ENCODE data around the gene EMP3.
"Not testable (repeated sequence)": the region's sequence is repeated elsewhere in the genome, so short reads cannot be mapped to it uniquely, and the experiment has no call there.

The EMP3 gene, protein sequence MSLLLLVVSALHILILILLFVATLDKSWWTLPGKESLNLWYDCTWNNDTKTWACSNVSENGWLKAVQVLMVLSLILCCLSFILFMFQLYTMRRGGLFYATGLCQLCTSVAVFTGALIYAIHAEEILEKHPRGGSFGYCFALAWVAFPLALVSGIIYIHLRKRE

DNA sequence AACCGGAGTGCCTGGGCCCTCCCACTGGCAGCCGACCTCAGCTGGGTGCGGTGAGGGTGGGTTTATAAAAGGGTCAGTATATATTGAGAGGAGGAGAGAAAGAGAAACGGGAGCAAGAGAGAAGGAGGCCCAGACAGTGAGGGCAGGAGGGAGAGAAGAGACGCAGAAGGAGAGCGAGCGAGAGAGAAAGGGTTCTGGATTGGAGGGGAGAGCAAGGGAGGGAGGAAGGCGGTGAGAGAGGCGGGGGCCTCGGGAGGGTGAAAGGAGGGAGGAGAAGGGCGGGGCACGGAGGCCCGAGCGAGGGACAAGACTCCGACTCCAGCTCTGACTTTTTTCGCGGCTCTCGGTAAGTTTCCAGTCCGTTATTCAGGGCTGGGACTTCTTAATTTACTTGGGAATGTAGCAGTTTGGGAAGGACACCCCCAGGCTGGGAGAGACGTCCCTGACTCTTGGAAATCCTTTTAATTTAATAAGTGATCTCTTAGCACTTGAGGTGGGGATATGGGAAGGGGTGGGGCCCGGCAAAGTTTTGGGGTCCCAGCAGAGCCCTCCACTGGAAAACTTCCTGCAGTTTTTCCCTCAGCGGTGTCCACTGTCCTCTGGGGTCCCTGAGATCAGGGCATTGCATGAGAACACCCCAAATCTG lies at the start of gene EMP3:
EMP3 (plus strand) TSS at position 288 of the 646 bp plus-strand sequence. CDS start 1,293 bp downstream, outside the sequence.
- DNase-seq: peak; percentile 52 to 83

DNA sequence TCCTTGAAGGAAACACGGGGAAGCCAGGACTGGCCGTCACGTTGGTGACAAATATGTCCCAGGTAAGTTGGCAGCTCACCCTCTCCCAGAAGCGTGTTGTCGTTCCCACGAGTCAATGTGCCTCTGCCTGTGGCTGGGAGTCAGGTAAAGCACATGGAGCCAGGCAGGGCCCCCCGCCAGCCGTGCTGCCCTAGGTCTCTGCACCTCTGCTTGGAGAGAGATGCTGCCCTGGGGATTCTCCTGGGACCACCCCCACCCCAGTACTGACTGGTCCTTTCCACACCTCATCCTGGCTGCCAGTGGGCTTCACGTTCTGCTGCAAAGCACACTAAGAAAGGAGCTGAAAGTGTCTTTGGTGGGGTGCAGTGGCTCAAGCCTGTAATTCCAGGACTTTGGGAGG lies 45.6 kb upstream of the EMP3 start:
- DNase-seq: no peak

DNA sequence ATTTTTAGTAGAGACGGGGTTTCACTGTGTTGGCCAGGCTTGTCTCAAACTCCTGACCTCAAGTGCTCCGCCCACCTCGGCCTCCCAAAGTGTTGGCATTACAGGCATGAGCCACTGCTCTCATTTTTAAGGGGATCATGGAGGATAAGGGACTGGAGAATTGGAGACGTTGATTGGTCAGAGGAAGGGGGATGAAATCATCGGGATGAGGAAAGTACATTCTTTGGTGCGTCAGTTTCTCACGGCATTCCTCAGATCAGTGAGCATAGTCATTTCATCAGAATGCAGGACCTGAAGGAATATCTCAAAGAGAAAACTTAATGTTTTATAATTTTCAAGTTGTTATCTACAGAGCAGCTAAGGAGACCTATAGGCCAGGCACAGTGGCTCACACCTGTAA lies 41.4 kb upstream of the EMP3 start:
- DNase-seq: no peak

DNA sequence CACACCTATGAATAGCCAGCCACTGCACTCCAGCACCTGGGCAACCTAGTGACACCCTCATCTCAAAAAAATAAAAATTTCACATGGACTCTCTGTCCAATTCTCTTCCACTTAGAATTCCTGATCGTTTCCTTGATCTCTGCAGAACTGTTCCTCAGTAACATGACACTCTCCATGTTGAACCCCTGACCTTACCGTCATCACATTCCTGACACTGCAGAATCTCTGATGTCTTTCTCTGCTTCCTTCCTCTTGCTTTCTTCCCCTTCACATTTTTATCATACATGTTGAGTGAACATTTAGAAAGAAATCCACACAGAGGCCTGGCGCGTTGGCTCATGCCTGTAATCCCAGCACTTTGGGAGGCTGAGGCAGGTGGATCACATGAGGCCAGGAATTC lies 40.5 kb upstream of the EMP3 start:
- DNase-seq: no peak

DNA sequence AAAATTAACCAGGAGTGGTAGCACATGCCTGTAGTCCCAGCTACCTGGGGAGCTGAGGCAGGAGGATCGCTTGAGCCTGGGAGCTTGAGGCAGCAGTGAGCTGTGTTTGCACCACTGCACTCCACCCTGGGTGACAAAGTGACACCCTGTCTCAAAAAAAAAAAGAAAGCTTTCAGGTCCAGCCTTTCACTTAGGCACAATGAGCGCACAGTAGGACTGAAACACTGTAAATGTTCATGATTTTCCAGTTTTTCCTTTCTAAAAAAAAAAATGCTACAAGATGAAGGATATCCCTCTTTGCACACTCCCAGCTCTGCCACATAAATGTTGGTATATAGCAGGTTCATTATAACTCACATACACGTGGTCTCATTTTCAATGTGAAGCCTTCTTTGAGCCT lies 37.6 kb upstream of the EMP3 start:
- DNase-seq: no peak

DNA sequence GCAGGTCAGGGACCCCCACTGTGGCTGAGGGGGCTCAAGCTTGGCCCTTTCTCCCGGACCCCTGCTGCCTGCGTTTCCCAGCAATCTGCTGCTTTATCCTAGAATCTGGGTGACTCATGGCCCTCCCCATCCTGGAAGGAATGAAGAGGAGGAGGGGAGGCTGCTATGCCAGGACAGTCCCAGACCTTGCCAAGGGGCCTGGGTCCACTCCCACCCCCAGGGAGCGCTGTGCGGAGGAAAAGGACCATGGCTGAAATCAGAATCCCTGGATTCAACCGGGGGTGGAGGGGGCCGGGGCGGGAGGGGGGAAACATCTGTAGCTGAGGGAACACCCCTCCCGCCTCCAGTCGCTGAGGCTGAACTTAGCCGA lies 35.0 kb upstream of the EMP3 start:
- DNase-seq: no peak

DNA sequence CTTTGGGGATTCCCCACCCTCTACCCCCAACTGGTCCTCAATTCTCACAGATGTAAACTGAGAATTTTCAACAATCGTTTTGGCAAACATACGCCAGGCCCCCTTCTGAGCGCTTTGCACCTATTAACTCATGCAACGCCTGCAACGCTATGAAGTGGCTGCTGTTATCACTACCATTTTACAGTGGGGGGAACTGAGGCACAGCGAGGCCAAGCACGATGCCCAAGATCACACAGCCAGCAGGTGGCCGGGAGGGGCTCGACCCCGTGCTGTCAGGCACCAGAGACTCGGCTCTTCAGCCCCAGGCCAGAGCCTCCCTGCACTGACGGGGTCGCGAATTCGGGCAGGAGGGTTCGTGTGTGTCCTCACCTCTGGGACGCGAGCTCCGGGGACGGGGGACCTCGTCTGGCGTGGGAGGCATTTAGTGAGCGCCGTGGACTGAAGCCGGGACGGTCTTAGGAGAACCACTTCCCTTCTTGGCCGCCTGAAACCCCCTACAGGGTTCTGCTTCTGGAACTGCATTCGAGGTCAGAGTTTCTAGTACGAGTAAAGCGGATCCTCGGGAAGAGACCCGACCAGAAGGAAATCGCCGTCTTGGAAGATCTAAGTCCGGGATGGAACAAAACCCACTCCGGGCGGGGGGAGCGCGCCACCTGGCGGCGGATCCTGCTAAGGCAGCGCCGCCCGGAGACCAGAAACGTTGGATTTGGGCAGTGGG lies 34.4 kb upstream of the EMP3 start:
- DNase-seq: peak in 1 of 2 donors; percentile 33

DNA sequence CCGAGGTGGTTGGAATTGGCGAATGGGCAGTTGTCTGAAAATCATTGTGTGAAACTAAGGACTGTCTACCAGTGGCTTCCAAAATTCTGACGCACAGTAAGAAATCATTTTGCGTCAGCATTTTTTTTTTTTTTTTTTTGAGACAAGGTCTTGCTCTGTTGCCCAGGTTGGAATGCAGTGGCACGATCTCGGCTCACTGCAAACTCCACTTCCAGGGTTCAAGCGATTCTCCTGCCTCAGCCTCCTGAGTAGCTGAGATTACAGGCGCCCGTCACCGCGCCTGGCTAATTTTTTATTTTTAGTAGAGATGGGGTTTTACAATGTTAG lies 33.9 kb upstream of the EMP3 start:
- DNase-seq: not testable (repeated sequence)

DNA sequence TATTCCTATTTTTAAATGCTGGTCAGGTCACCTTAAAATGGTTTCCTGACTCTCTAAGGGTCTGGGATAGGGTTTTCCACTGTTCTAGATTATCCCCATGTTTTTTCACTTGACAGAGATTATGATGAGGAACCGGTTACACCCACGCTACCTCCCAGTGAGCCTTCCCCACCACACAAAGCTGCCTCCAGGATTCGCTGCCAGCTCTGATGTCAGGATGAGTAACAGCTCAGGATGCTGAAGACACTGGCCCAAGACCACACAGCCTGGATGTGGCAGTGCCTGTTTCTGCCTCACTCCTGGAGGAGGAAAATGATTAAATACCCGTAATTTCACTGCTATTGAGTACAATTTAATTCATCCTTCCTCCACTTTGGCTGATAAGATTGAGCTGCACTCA lies 32.6 kb upstream of the EMP3 start:
- DNase-seq: no peak

DNA sequence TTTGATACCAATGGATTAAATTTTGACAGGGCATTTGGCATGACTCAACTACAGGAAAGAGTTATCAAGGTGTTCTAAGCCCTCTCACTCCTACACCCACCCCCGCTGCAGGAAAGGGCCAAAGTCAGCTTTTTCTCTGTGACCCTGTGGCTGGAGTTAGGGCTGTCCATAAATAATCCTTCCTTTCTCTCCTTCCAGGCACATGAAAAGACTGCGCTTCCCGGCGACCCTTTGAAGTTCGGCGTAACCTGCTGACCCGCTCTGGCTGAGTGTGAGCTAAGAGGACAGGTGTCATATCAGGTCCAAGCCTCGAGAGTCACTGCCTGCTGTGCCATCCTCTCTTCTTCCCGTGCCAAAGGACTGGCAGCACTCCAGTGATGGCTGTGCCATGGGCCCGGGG lies 29.9 kb upstream of the EMP3 start:
- DNase-seq: no peak

DNA sequence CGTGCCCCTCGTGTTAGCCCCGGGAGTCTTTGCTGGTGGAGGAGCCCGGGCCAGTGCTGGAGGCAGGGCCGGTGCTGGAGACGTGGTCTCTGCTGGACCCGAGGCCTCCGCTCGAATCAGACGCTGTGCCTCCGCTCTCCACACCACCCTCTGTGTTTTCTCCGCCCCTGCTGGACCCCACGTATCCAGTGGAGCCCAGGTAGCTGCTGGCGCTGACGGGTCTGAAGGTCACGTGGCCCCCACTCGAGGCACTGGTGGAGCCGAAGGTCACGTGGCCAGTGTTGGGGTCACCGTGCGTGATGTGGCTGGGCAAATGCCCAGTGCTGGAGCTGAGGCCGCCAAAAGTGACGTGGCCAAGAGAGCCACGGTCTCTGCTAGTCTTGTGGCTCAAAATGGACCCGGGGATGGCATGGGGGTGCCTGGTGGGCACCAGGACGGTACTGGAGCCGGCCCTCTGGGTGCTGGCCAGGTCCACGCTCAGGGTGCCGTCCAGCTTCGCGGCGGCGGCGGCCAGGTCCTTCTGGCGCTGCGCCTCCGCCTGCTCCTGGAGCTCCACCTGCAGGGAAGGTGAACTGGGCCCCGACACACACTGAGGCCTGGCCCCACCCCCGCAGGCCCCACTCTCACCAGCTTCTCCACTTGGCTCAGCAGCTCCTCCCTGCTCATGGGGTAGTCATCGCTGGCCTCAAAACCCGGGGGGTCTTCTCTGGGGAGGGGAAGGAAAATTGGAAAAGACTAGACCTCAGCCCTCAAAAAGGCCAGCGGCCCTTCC lies 28.2 kb upstream of the EMP3 start:
- DNase-seq: no peak

DNA sequence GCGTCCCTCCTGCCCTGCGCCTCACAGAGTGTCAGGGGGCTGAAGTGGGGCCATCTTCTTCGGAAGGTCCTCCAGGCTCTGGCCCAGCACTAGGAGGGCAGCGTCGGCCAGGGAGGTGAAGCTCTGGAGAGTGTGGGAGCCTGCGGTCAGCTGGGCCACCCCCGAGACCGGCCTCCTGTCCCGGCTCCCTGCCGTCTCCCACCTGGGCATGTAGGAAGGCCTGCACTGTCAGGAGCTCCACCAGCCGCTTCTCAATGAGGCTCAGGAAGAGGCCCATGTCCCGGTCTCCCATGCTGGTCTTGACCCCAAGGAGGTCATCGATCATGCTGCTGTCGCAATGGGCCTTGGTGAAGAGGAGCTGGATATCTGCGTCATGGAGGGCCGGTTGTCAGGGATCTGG lies 27.4 kb upstream of the EMP3 start:
- DNase-seq: no peak

DNA sequence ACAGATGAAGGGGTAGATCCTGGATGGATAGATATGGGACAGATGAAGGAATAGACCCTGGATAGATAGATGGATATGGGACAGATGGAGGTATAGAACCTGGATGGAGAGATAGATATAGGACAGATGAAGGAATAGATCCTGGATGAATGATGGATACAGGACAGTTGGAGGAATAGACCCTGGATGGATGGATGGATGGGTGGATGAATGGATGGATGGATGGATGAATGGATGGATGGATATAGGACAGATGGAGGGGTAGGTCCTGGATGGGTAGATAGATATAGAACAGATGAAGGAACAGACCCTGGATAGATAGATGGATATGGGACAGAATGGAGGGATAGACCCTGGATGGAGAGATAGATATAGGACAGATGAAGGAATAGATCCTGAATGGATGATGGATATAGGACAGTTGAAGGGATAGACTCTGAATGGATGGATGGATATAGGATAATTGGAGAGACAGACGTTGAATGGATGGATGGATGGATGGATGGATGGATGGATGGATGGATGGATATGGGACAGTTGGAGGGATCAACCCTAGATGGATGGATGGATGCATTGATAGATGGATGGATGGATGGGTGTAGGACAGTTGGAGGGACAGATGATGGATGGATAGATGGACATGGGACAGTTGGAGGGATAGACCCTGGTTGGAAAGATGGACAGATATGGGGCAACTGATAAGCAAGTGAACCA lies 23.3 kb upstream of the EMP3 start:
- no peak for DNase-seq

DNA sequence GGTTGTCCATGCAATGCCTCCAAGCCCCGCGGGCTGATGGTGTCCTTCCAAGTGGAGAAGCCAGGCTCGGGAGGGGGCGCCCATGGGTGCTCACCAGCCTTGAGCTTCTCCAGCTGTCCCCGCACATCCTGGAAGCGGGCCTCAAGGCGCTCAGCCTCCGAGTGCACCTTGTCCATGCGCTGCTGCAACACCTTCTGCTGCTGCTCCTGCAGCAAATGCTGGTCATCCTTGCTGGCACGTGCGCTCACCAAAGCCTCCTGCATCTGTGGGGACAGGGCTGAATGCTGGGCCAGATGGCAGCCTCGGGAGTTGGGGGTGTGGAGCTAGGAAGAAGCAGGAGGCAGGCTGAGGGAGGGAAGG lies 22.8 kb upstream of the EMP3 start:
- no peak for DNase-seq

DNA sequence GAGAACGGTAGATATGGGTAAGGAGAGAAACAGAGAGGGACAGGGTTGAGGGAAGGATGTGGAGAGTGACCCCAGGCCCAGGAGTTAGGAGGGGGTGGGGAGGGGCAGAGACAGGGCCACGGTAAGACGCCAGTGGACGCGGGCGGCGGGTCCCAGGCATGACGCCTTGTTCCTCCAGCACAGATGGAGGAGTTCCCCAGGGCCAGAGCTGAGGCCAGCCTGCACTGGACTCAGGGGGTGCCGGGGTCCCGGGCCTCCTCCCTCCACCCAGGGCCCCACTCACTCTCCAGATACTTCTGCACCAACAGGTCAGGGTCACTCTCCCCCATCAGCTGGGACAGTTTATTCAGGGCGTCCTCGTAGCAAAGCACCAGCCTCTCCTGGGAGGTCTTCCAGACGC lies 22.0 kb upstream of the EMP3 start:
- DNase-seq: no peak

DNA sequence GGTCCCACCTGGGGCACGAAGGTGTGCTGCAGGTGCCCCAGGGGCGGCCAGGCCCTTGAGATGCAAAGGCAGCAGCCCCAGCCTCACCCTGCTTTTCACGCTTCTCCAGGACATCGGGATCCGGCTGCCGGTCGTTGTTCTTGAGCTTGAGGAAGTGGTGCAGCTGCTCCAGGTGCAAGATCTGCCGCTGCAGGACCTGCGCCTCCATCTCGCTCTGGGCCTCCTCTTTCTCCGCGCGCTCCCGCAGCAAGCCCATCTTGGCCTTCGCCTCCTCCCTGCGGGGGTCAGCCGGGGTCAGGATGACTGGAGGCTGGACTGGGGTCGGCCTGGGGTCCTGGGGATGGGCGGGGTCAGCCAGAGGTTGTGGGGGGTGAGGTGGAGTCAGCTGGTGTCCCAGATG lies 21.5 kb upstream of the EMP3 start:
- no peak for DNase-seq

DNA sequence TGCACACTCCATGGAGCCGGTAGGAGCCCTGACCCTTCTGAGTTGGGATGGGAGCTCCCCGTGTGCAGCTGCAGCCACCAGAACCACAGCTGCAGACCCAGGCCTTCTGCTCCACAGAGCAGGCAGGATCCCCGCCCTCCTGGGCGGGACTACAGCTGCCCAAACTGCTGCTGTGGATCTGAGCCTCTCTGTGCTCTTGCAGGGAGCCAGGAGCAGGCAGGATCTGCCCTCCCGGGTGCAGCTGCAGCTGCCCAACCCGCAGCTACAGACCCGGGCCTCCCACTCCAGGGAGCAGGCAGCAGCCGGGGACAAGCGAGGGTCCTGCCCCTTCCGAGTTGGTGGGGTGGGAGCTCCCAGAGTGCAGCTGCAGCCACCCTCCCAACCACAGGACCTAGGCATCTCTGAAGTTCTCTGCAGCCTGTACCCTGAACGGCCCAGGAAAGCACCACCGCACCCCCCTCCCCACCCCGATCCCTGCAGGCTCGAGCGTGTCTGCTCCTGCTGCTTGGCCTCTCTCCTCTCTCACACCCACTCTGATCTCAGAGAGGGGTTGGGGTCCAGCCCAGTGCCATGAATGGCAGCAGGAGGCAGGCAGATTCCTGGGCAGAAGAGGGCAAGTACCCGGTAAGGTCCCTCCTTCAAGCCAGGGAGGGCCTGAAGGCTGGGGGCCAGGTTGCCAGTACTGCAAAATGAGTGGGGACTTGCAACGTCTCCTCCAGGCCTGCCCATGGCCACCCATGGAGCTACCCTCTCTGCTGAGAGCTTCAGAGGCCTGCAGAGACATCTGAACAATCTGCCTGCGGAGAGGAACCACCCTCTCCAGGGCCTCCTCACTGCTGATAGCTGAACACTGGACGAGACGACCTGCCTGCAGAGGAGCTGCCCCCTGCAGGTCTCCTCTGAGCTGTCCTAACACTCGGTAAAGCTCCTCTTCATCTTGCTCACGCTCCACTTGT lies 16.4 kb upstream of the EMP3 start:
- DNase-seq: no peak

DNA sequence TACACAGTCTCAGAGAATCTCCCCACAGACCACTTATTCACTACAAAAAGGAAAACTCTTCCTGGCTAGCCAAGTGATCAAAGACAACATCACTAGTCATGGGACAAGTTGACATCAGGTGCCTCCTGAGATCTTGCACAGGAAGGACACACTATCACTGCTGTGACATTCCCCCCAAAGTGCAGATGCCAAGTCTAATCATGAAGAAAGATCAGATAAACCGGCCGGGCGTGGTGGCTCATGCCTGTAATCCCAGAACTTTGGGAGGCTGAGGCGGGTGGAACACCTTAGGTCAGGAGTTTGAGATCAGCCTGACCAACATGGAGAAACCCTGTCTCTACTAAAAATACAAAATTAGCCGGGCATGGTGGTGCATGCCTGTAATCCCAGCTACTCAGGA lies 15.6 kb upstream of the EMP3 start:
- DNase-seq: not testable (repeated sequence)

DNA sequence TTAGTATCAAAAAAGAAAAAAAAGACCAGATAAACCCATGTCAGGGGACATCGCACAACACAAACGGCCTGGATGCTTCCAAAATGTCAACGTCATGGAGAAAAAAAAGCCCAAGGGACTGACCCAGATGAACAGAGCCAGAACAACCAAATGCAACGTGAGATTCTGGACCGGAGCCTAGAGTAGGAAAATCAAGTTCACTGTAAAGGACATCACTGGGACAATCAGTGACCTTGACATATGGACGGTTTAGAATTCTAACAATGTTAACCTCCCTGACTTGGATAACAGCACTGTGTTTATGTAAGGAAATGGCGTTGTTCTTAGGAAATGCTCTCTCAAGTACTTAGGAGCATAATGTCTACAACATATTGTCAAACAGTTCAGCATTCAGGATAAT lies 15.1 kb upstream of the EMP3 start:
- no peak for DNase-seq

DNA sequence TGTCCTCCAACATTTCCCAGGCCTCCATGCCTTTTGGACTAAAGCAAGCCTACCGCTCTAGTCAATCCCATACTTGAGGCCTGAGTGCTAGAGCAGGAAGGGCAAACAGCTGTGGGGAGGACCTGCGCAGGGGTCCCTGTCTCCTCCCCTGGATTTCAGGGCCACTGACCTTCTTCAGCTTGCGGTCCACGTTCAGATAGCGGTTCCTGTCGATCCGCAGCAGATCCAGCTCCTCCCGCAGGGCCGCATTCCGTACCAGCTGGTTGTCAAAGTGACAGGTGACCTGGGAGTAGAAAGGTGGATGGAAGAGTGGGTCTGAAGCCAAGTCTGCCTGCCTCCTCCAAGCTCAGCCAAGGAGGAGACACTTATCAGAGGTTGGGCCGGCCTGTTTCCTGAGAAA lies 14.0 kb upstream of the EMP3 start:
- DNase-seq: no peak

DNA sequence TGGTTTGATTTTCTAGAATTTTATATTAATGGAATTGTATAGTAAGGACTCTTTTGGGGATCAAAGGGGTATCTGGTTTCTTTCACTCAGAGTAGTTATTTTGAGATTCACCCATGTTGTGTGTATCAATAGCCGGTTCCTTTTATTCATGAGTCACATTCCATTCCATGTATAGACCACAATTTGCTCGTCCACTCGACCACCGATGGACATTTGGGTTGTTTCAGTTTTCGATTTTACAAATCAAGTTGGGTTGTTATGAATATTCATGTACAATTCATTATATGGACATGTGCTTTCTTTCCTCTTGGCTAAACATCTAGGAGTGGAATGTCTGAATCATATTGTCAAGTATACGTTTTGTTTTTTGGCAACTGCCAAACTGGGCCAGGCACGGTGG lies 9.6 kb upstream of the EMP3 start:
- DNase-seq: no peak

DNA sequence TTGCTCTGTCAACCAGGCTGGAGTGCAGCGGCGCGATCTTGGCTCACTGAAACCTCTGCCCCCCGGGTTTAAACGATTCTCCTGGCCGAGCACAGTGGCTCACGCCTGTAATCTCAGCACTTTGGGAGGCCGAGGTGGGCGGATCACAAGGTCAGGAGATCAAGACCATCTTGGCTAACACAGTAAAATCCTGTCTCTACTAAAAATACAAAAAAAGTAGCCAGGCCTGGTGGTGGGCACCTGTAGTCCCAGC lies 7.7 kb upstream of the EMP3 start:
- DNase-seq: not testable (repeated sequence)

All from bone marrow (tissue), 2 donors.